K562 (cell line): Measurements from ENCODE around the gene HSD17B2. TPM values are rescaled to one million over a fixed set of nuclear protein-coding genes. Genes with fewer than 3 reads are reported as not detected.

Experiments used
- ATAC-seq: fragments of 200-7000 bp; cut with Tn5 transposase; 3 replicates; pipeline ENCODE4 v1.9.1; 2020; ENCODE audit warnings: moderate library complexity
- BruUV-seq: library from RNA; stranded (reverse); fragments of 400-500 nt; replicated peaks from 2 replicates; lab custom pipeline; 2021; lab: Mats Ljungman, UMichigan
- CTCF ChIA-PET: fragments of 300-600 bp; formaldehyde crosslinking; extraction: SDS; loops from one replicate; lab custom pipeline; 2021; ENCODE audit warnings: low intra/inter-chr PET ratio; lab: Yijun Ruan, JAX
- POLR2A ChIA-PET: fragments of 300-600, 350-650 bp; sonication (Branson Sonifier 250); formaldehyde crosslinking; extraction: SDS; loops from one replicate; lab custom pipeline; 2021; ENCODE audit warnings: antibody characterized with exemption, inconsistent platforms; lab: Yijun Ruan, JAX
- DNase-seq, 4 experiments: peaks; one replicate each; pipeline versions ENCODE4 v3.0.0 to v3.0.0-alpha.2; 2011 to 2018; ENCODE audit warnings: low spot score in 3 of 4, mixed read lengths in 3 of 4; ENCODE audit errors: extremely low read depth in 1 of 4
- FAIRE-seq: peaks from 2 replicates; lab custom pipeline; 2011; peaks lifted over from hg19 to GRCh38; lab: Jason Lieb, UNC
- H2AFZ ChIP-seq: 2 replicates; pipeline ENCODE4 v1.6.0; 2011; ENCODE audit warnings: low read depth, low read length, control low read depth, inconsistent platforms
- H3K27ac ChIP-seq: fragments of 200-600 bp; 3 replicates; pipeline ENCODE4 v1.8.0; 2011; ENCODE audit warnings: low read depth, mild to moderate bottlenecking, control low read depth, inconsistent platforms, low read length, moderate library complexity, mixed read lengths; ENCODE audit errors: extremely low read depth
- H3K27me3 ChIP-seq, 2 experiments: fragments of 300-600 bp in 1 of 2; 2 replicates in 1 of 2; 3 replicates in 1 of 2; pipeline versions ENCODE4 v1.6.0 to v1.8.0; 2011; ENCODE audit warnings: inconsistent platforms in 2 of 2, low read length in 2 of 2, mild to moderate bottlenecking in 1 of 2, mixed read lengths in 1 of 2, moderate library complexity in 1 of 2; ENCODE audit not compliant: control insufficient read depth in 2 of 2, insufficient read depth in 2 of 2
- H3K36me3 ChIP-seq: fragments of 300-600 bp; 3 replicates; pipeline ENCODE4 v1.8.0; 2011; ENCODE audit warnings: mild to moderate bottlenecking, low read length, inconsistent platforms; ENCODE audit not compliant: control insufficient read depth, insufficient read depth
- H3K4me1 ChIP-seq, 2 experiments: fragments of 200-600 bp in 1 of 2; replicated peaks in 1 of 2; 2 replicates in 1 of 2; 3 replicates in 1 of 2; pipeline versions ENCODE4 v1.5.1 to v1.8.0; 2011; ENCODE audit warnings: inconsistent platforms in 2 of 2, low read length in 2 of 2, mild to moderate bottlenecking in 1 of 2, mixed read lengths in 1 of 2, moderate library complexity in 1 of 2; ENCODE audit not compliant: control insufficient read depth in 2 of 2, insufficient read depth in 2 of 2
- H3K4me2 ChIP-seq: 2 replicates; pipeline ENCODE4 v1.6.1; 2011; ENCODE audit warnings: low read length, control low read depth, inconsistent platforms, mixed read lengths; ENCODE audit not compliant: insufficient read depth
- H3K4me3 ChIP-seq: fragments of 200-600 bp; sonication (generic), shearing (Covaris generic); 2 replicates; pipeline ENCODE4 v1.5.1; 2016; ENCODE audit warnings: control low read depth, inconsistent platforms
- H3K79me2 ChIP-seq: fragments of 200-600 bp; 3 replicates; pipeline ENCODE4 v1.8.0; 2011; ENCODE audit warnings: low read length, inconsistent platforms; ENCODE audit not compliant: control insufficient read depth, insufficient read depth
- H3K9ac ChIP-seq, 2 experiments: 2 replicates each; pipeline versions ENCODE4 v1.6.0 to v1.6.1; 2011; ENCODE audit warnings: low read depth in 2 of 2, low read length in 2 of 2, control low read depth in 1 of 2, inconsistent platforms in 1 of 2, mild to moderate bottlenecking in 1 of 2, mixed read lengths in 1 of 2; ENCODE audit not compliant: insufficient read depth in 1 of 2
- H3K9me1 ChIP-seq: one replicate; pipeline ENCODE4 v1.6.0; 2011; ENCODE audit warnings: inconsistent platforms, mild to moderate bottlenecking, low read length, moderate library complexity; ENCODE audit not compliant: control insufficient read depth, insufficient read depth
- H3K9me3 ChIP-seq: replicated peaks from 2 replicates; pipeline ENCODE4 v1.5.1; 2011; ENCODE audit warnings: low read depth, low read length, inconsistent platforms; ENCODE audit not compliant: control insufficient read depth, insufficient read depth
- H4K20me1 ChIP-seq: replicated peaks from 2 replicates; pipeline ENCODE4 v1.6.1; 2011; ENCODE audit warnings: low read length, inconsistent platforms, mixed read lengths; ENCODE audit not compliant: control insufficient read depth, insufficient read depth
- BRD9 ChIP-seq: fragments of 450-650 bp; IDR thresholded peaks from 2 replicates; pipeline ENCODE4 v1.6.1; 2018; ENCODE audit warnings: low read depth; ENCODE audit not compliant: partially characterized antibody
- CHD1 ChIP-seq: fragments of 200-600 bp; sonication (generic); IDR thresholded peaks from one replicate; pipeline ENCODE4 v1.6.1; 2012; ENCODE audit warnings: mild to moderate bottlenecking, moderate library complexity, low read length, inconsistent platforms
- FOXJ2 ChIP-seq: fragments of 200-800 bp; sonication (Bioruptor generic); IDR thresholded peaks from 2 replicates; pipeline ENCODE4 v1.6.1; 2016; ENCODE audit warnings: missing genetic modification characterization, missing compliant biosample characterization
- IRF1 ChIP-seq: sonication (generic); formaldehyde crosslinking; IDR thresholded peaks from 2 replicates; pipeline ENCODE4 v1.8.0; 2022; ENCODE audit warnings: missing genetic modification reagents, mild to moderate bottlenecking, borderline replicate concordance
- whole genome bisulfite sequencing: fragments of 100-300 bp; shearing (Covaris generic); methylation state at CpG from one replicate; pipeline ENCODE4 v1.1.6; 2016; ENCODE audit warnings: low coverage, mixed read lengths; ENCODE audit not compliant: insufficient coverage; ENCODE audit errors: missing lambda C conversion rate; 5-methylcytosine and 5-hydroxymethylcytosine counted together
- in situ Hi-C: fragments of 300-500 bp; cut with MboI; formaldehyde crosslinking; loops from 4 replicates; pipeline ENCODE4 v1.15.0; 2018; ENCODE audit warnings: inconsistent platforms, mixed read lengths
- intact Hi-C: fragments of 100-400 bp; cut with micrococcal nuclease; formaldehyde crosslinking; loops from 2 replicates; pipeline ENCODE4 v1.14.2; 2022
- polyA plus RNA-seq, 8 experiments: library from polyadenylated mRNA; depleted of rRNA in 4 of 8; stranded (reverse) in 5 of 8; unstranded in 3 of 8; fragments of >200 nt; fragmentation: Nextera tagmentation in 2 of 8; fragmentation: Illumina TruSeq in 1 of 8; extraction: Ambion mirVana in 2 of 8; extraction: Trizol in 1 of 8; gene quantifications; 2 replicates each; pipeline versions ENCODE4 v1.2.1 to v1.2.3, GENCODE V29; 2011 to 2014; ENCODE audit warnings: inconsistent platforms in 1 of 8, missing spikeins in 1 of 8
- total RNA-seq, 7 experiments: library from RNA; depleted of rRNA in 6 of 7; stranded (reverse); fragments of >200 nt in 6 of 7; fragmentation: Illumina TruSeq in 2 of 7; extraction: Trizol in 2 of 7; gene quantifications; 2 replicates each; pipeline versions ENCODE4 v1.2.1 to v1.2.3, GENCODE V29; 2011 to 2021; ENCODE audit warnings: low replicate concordance in 1 of 7

HSD17B2 gene
- total and polyA plus RNA-seq, 9 of the 15 experiments (the other 6 are each of a cell fraction or from before 2014, with no cell fraction given), result not detected

GRCh38 chr16:82020051-82020450 lies 15.0 kb upstream of the HSD17B2 start (continued):
- no peak for TF ChIP-seq CHD1

GRCh38 chr16:82023206-82023605 lies 11.8 kb upstream of the HSD17B2 start:
- CTCF ChIA-PET, result no interaction called here
- no peak for DNase-seq
- no peaks in the 10 kb centered on the region for H4K20me1 ChIP-seq
- H3K79me2 ChIP-seq, result no peaks in the 10 kb centered on the region
- TF ChIP-seq FOXJ2 (tag), result no peak
- BruUV-seq, result no TSS peak
- H3K4me2 ChIP-seq, result no peak overlapping the region
- no peak overlapping the region for H2AFZ ChIP-seq
- H3K4me3 ChIP-seq, result no peak overlapping the region
- peaks cover 9 to 18% of the 10 kb centered on the region in 2 experiments; a peak in 4 of 5 replicates for H3K27me3 ChIP-seq
- no peaks in the 10 kb centered on the region for H3K4me1 ChIP-seq
- H3K27ac ChIP-seq, result no peak overlapping the region
- no peak for FAIRE-seq
- intact Hi-C loops, result no loop called here
- POLR2A ChIA-PET, result no interaction called here
- H3K36me3 ChIP-seq, result no peaks in the 10 kb centered on the region
- H3K9me1 ChIP-seq, result no peaks in the 10 kb centered on the region
- no peaks in the 10 kb centered on the region for H3K9me3 ChIP-seq
- no peak for ATAC-seq
- no peak overlapping the region for H3K9ac ChIP-seq
- under 1% methylated on average over 7 of the region's 7 CpGs for WGBS
- in situ Hi-C loops, result no loop called here

- no TSS peak for BruUV-seq
- no peaks in the 10 kb centered on the region for H3K4me1 ChIP-seq
- H3K9ac ChIP-seq, result no peak overlapping the region
- in situ Hi-C loops, result no loop called here
- FAIRE-seq (no peak), DNase-seq (no peak), ATAC-seq (no peak)
- no peaks in the 10 kb centered on the region for H3K9me1 ChIP-seq
- no peak overlapping the region for H3K4me3 ChIP-seq
- no peak overlapping the region for H3K4me2 ChIP-seq
- H2AFZ ChIP-seq, result no peak overlapping the region
- H3K27ac ChIP-seq, result no peak overlapping the region
- CTCF ChIA-PET, result no interaction called here
- H3K79me2 ChIP-seq, result no peaks in the 10 kb centered on the region
- POLR2A ChIA-PET, result no interaction called here
- WGBS, result 0% methylated on average over 1 of the region's 1 CpG
- intact Hi-C loops, result no loop called here
- no peaks in the 10 kb centered on the region for H4K20me1 ChIP-seq
- TF ChIP-seq BRD9 (no peak), IRF1 (no peak)
- H3K27me3 ChIP-seq, result peaks cover 6 to 15% of the 10 kb centered on the region in 2 experiments; a peak in 3 of 5 replicates
- no peaks in the 10 kb centered on the region for H3K36me3 ChIP-seq
- no peaks in the 10 kb centered on the region for H3K9me3 ChIP-seq
These were observed 10.7 kb upstream of the HSD17B2 start for GRCh38 chr16:82024316-82024715.
